Sigmoid colon (tissue), 7 donors: ENCODE data around the gene NEDD1. TPM values are rescaled to one million over a fixed set of nuclear protein-coding genes. Genes with fewer than 3 reads are reported as not detected.

Source experiments
- DNase-seq: peaks from one replicate; pipeline ENCODE4 v3.0.0-alpha.2; 2019
- H3K27ac ChIP-seq, 4 donors: fragments of 200-600 bp; sonication (generic); one replicate each; pipeline ENCODE4 v1.5.1; 2016 to 2019; ENCODE audit warnings: mild to moderate bottlenecking in 1 of 4
- H3K27me3 ChIP-seq, 3 donors: fragments of 200-600 bp; sonication (generic); one replicate each; pipeline ENCODE4 v1.5.1; 2019; ENCODE audit warnings: mild to moderate bottlenecking in 1 of 3
- H3K36me3 ChIP-seq, 4 donors: fragments of 200-600 bp; sonication (generic); one replicate each; pipeline ENCODE4 v1.5.1; 2016 to 2019
- H3K4me1 ChIP-seq, 4 donors: fragments of 200-600 bp; sonication (generic); one replicate each; pipeline ENCODE4 v1.5.1; 2017 to 2019
- H3K4me3 ChIP-seq, 4 donors: fragments of 200-600 bp; sonication (generic); one replicate each; pipeline ENCODE4 v1.5.1; 2017 to 2019; ENCODE audit warnings: mild to moderate bottlenecking in 2 of 4, moderate library complexity in 1 of 4
- H3K9me3 ChIP-seq, 4 donors: fragments of 200-600 bp in 3 of 4; sonication (generic) in 3 of 4; one replicate each; pipeline versions ENCODE4 v1.5.1 to v1.6.1; 2013 to 2019
- CTCF ChIP-seq, 4 experiments: fragments of 450-650 bp in 3 of 4; fragments of 200-600 bp in 1 of 4; IDR thresholded peaks; one replicate each; pipeline ENCODE4 v1.5.1; 2016 to 2019; ENCODE audit warnings: antibody characterized with exemption in 4 of 4, mild to moderate bottlenecking in 3 of 4, moderate library complexity in 2 of 4
- EP300 ChIP-seq, 4 donors: sonication (generic); formaldehyde crosslinking; IDR thresholded peaks; one replicate each; pipeline ENCODE4 v1.6.1; 2017; ENCODE audit warnings: antibody characterized with exemption in 4 of 4
- POLR2A ChIP-seq, 2 donors: fragments of 450-650 bp; IDR thresholded peaks; one replicate each; pipeline ENCODE4 v1.6.1; 2016; ENCODE audit warnings: antibody characterized with exemption in 2 of 2, mild to moderate bottlenecking in 2 of 2, moderate library complexity in 2 of 2
- POLR2AphosphoS5 ChIP-seq, 4 donors: sonication (generic); formaldehyde crosslinking; IDR thresholded peaks; one replicate each; pipeline ENCODE4 v1.6.1; 2017; ENCODE audit warnings: antibody characterized with exemption in 4 of 4
- WGBS, 2 donors: extraction: QIAGEN DNeasy Blood & Tissue Kit; methylation state at CpG; one replicate each; pipeline ENCODE4 v1.1.7; 2013; 5-methylcytosine and 5-hydroxymethylcytosine counted together
- intact Hi-C: fragments of 100-400 bp; cut with DNase I; formaldehyde crosslinking; loops from one replicate; pipeline ENCODE4 v1.15.1; 2023
- polyA plus RNA-seq, 3 donors: library from polyadenylated mRNA; stranded (reverse); fragments of 200-250 nt; gene quantifications; one replicate each; pipeline ENCODE4 v1.2.3, GENCODE V29; 2013
- total RNA-seq, 4 donors: library from RNA; depleted of rRNA; stranded (reverse); fragments of >200 nt; gene quantifications; one replicate each; pipeline ENCODE4 v1.1.0, GENCODE V29; 2016
- donor health status: healthy with polysubstance abuse.
- donor health status: Bipolar disorder and iron deficiency.
- donor health status: healthy.

Gene NEDD1
- total and polyA plus RNA-seq, 7 donors, result 5.8 to 31.6 (median 17.1) TPM

GRCh38 chr12:96864335-96864734 is 42.7 kb upstream of the NEDD1 start:
- Histone ChIP-seq H3K4me1 (no peaks in the 10 kb centered on the region), H3K27ac (no peak overlapping the region), H3K9me3 (no peaks in the 10 kb centered on the region), H3K36me3 (no peaks in the 10 kb centered on the region), H3K27me3 (no peaks in the 10 kb centered on the region), H3K4me3 (no peak overlapping the region)
- DNase-seq, result no peak
- 42 to 66% methylated on average over 4 of the region's 4 CpGs for WGBS, 2 donors
- TF ChIP-seq CTCF (IDR thresholded peaks at IDR 0.05) (no peak), EP300 (IDR thresholded peaks at IDR 0.05) (no peak), POLR2A (IDR thresholded peaks at IDR 0.05) (no peak), POLR2AphosphoS5 (IDR thresholded peaks at IDR 0.05) (no peak)
- intact Hi-C loops, result no loop called here

- Histone ChIP-seq H3K27me3 (no peaks in the 10 kb centered on the region), H3K4me3 (no peak overlapping the region), H3K9me3 (no peaks in the 10 kb centered on the region), H3K4me1 (no peaks in the 10 kb centered on the region), H3K27ac (no peak overlapping the region), H3K36me3 (no peaks in the 10 kb centered on the region)
- TF ChIP-seq EP300 (IDR thresholded peaks at IDR 0.05) (no peak), POLR2AphosphoS5 (IDR thresholded peaks at IDR 0.05) (no peak), CTCF (IDR thresholded peaks at IDR 0.05) (no peak), POLR2A (IDR thresholded peaks at IDR 0.05) (no peak)
- WGBS, 2 donors, result 90 to 93% methylated on average over 4 of the region's 4 CpGs
- DNase-seq, result no peak
- intact Hi-C loops, result no loop called here
Observed at GRCh38 chr12:96866801-96867590, 40.1 kb upstream of the NEDD1 start.

- intact Hi-C loops, result no loop called here
- H3K27ac ChIP-seq, result no peak overlapping the region
- no peaks in the 10 kb centered on the region for H3K4me1 ChIP-seq
- H3K9me3 ChIP-seq, result no peaks in the 10 kb centered on the region
- H3K36me3 ChIP-seq, result no peaks in the 10 kb centered on the region
- 48 to 81% methylated on average over 1 of the region's 1 CpG for WGBS, 2 donors
- DNase-seq, result no peak
- no peaks in the 10 kb centered on the region for H3K27me3 ChIP-seq
- TF ChIP-seq EP300 (IDR thresholded peaks at IDR 0.05) (no peak), POLR2A (IDR thresholded peaks at IDR 0.05) (no peak), CTCF (IDR thresholded peaks at IDR 0.05) (no peak), POLR2AphosphoS5 (IDR thresholded peaks at IDR 0.05) (no peak)
- no peak overlapping the region for H3K4me3 ChIP-seq
Observed at GRCh38 chr12:96870946-96871345, 36.1 kb upstream of the NEDD1 start.

GRCh38 chr12:96872961-96873360 is 34.1 kb upstream of the NEDD1 start:
- no peaks in the 10 kb centered on the region for H3K36me3 ChIP-seq
- no peak for TF ChIP-seq EP300 (IDR thresholded peaks at IDR 0.05)
- no peak for TF ChIP-seq POLR2A (IDR thresholded peaks at IDR 0.05)
- TF ChIP-seq POLR2AphosphoS5 (IDR thresholded peaks at IDR 0.05), result no peak
- no peak for TF ChIP-seq CTCF (IDR thresholded peaks at IDR 0.05)
- H3K4me3 ChIP-seq, result no peak overlapping the region
- no peaks in the 10 kb centered on the region for H3K4me1 ChIP-seq
- no peak overlapping the region for H3K27ac ChIP-seq
- H3K9me3 ChIP-seq, result no peaks in the 10 kb centered on the region
- H3K27me3 ChIP-seq, result no peaks in the 10 kb centered on the region
- DNase-seq, result no peak
- intact Hi-C loops, result no loop called here

- H3K9me3 ChIP-seq, result no peaks in the 10 kb centered on the region
- H3K4me1 ChIP-seq, result no peaks in the 10 kb centered on the region
- TF ChIP-seq POLR2A (IDR thresholded peaks at IDR 0.05), result no peak
- no peak for TF ChIP-seq POLR2AphosphoS5 (IDR thresholded peaks at IDR 0.05)
- DNase-seq, result no peak
- H3K27ac ChIP-seq, result no peak overlapping the region
- WGBS, 2 donors, result 79 to 90% methylated on average over 2 of the region's 2 CpGs
- intact Hi-C loops, result no loop called here
- H3K4me3 ChIP-seq, result no peak overlapping the region
- H3K27me3 ChIP-seq, result no peaks in the 10 kb centered on the region
- no peaks in the 10 kb centered on the region for H3K36me3 ChIP-seq
Observed at GRCh38 chr12:96874211-96874610, 32.8 kb upstream of the NEDD1 start.
